GM12892 (cell line): ENCODE results near the gene STK33.

Experiments
- POLR2A ChIP-seq: IDR thresholded peaks from 2 replicates; pipeline ENCODE4 v1.6.1; 2011; ENCODE audit warnings: low read depth, low read length, control low read depth
- POLR2AphosphoS5 ChIP-seq: IDR thresholded peaks from 2 replicates; pipeline ENCODE4 v1.6.1; 2011; ENCODE audit warnings: low read depth, low read length, control low read depth
- TAF1 ChIP-seq: IDR thresholded peaks from 2 replicates; pipeline ENCODE4 v1.6.1; 2011; ENCODE audit warnings: low read depth, mild to moderate bottlenecking, control low read depth, low read length, borderline replicate concordance

DNA sequence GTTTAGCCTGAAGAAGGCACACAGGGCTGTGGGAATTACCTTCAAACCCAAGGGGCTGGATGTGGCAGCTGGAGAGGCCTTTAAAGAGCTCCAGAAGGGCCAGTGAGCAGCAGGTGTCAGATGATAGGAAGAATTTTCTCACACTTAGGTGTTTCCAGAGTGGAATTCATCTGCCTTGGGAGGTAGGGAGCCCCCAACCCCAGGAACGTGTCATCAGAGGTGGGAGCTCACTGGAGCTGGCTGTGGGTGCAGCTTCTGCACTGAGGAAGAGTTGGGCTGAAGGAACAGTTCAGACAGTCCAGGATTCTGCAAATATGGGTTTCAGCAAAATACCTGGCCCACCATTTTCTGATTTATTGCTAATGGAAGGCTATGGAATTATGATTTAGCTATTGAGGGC lies 210.8 kb downstream of the STK33 start:
- TF ChIP-seq POLR2A (no peak), POLR2AphosphoS5 (no peak), TAF1 (no peak)
